H1 (cell line): Measurements from ENCODE around the gene CCDC102A. TPM values are rescaled to one million over a fixed set of nuclear protein-coding genes. Genes with fewer than 3 reads are reported as not detected.
A peak's percentile ranks its signal among the peaks of the same experiment; 100 is the strongest.

Experiments used
- CTCF ChIA-PET: fragments of 300-600 bp; sonication (Branson Sonifier 250); formaldehyde crosslinking; loops from one replicate; lab custom pipeline; 2021; ENCODE audit not compliant: partially characterized antibody; lab: Charles Lee
- POLR2A ChIA-PET: fragments of 300-600 bp; sonication (Branson Sonifier 250); formaldehyde crosslinking; loops from one replicate; lab custom pipeline; 2021; ENCODE audit warnings: inconsistent platforms; ENCODE audit not compliant: partially characterized antibody; lab: Charles Lee
- DNase-seq, 2 experiments: peaks; one replicate each; pipeline versions ENCODE4 v3.0.0 to v3.0.0-alpha.2; 2010 to 2022; ENCODE audit warnings: low spot score in 2 of 2, low read depth in 1 of 2, mixed read lengths in 1 of 2
- FAIRE-seq: peaks from 2 replicates; lab custom pipeline; 2011; peaks lifted over from hg19 to GRCh38; lab: Jason Lieb, UNC
- H2AFZ ChIP-seq: 2 replicates; pipeline ENCODE4 v1.8.1; 2012; ENCODE audit warnings: low read length, inconsistent platforms
- H2AK5ac ChIP-seq: 2 replicates; pipeline ENCODE4 v1.6.1; 2013; ENCODE audit warnings: low read depth, low read length
- H2BK120ac ChIP-seq: replicated peaks from 2 replicates; pipeline ENCODE3; 2013; ENCODE audit warnings: low read depth, low read length, inconsistent platforms
- H2BK12ac ChIP-seq: 2 replicates; pipeline ENCODE4 v1.6.1; 2013; ENCODE audit warnings: low read depth, low read length
- H2BK15ac ChIP-seq: 2 replicates; pipeline ENCODE4 v1.6.1; 2013; ENCODE audit warnings: low read length
- H2BK20ac ChIP-seq: 2 replicates; pipeline ENCODE4 v1.6.1; 2013; ENCODE audit warnings: low read length
- H2BK5ac ChIP-seq: 2 replicates; pipeline ENCODE4 v1.6.1; 2013; ENCODE audit warnings: low read depth, low read length
- H3K14ac ChIP-seq: 2 replicates; pipeline ENCODE4 v1.6.1; 2013; ENCODE audit warnings: inconsistent platforms; ENCODE audit not compliant: insufficient read length
- H3K18ac ChIP-seq: 2 replicates; pipeline ENCODE4 v1.6.1; 2013; ENCODE audit warnings: low read length; ENCODE audit errors: extremely low read depth
- H3K23ac ChIP-seq: 2 replicates; pipeline ENCODE4 v1.6.1; 2013; ENCODE audit warnings: inconsistent platforms; ENCODE audit not compliant: insufficient read length
- H3K23me2 ChIP-seq: 2 replicates; pipeline ENCODE4 v1.6.1; 2013; ENCODE audit warnings: low read depth, low read length
- H3K27ac ChIP-seq: 2 replicates; pipeline ENCODE4 v1.6.1; 2011; ENCODE audit warnings: low read depth, low read length, inconsistent platforms
- H3K27me3 ChIP-seq, 4 experiments: replicated peaks in 1 of 4; 1 replicate in 1 of 4; 2 replicates in 3 of 4; pipeline versions ENCODE4 v1.6.1 to v1.8.1; 2011 to 2013; ENCODE audit warnings: low read length in 3 of 4, mild to moderate bottlenecking in 3 of 4, inconsistent platforms in 2 of 4, mixed read lengths in 2 of 4, moderate library complexity in 1 of 4; ENCODE audit not compliant: control insufficient read depth in 3 of 4, insufficient read depth in 3 of 4; ENCODE audit errors: extremely low read depth in 1 of 4
- H3K36me3 ChIP-seq, 4 experiments: 2 replicates each; pipeline versions ENCODE4 v1.6.1 to v1.8.1; 2011 to 2013; ENCODE audit warnings: mild to moderate bottlenecking in 4 of 4, low read length in 3 of 4, moderate library complexity in 2 of 4, control low read depth in 1 of 4, inconsistent platforms in 1 of 4; ENCODE audit not compliant: insufficient read depth in 4 of 4, control insufficient read depth in 2 of 4
- H3K4ac ChIP-seq: replicated peaks from 2 replicates; pipeline ENCODE3; 2013; ENCODE audit warnings: low read length, low read depth, mixed read lengths, inconsistent platforms; ENCODE audit not compliant: insufficient read length
- H3K4me1 ChIP-seq, 4 experiments: replicated peaks in 1 of 4; 1 replicate in 1 of 4; 2 replicates in 3 of 4; pipeline versions ENCODE4 v1.6.1 to v1.8.1; 2011 to 2013; ENCODE audit warnings: low read length in 3 of 4, inconsistent platforms in 2 of 4, mixed read lengths in 1 of 4; ENCODE audit not compliant: insufficient read depth in 4 of 4, control insufficient read depth in 3 of 4
- H3K4me2 ChIP-seq, 2 experiments: 2 replicates each; pipeline versions ENCODE4 v1.6.1 to v1.8.1; 2011 to 2013; ENCODE audit warnings: low read depth in 2 of 2, low read length in 2 of 2, control low read depth in 1 of 2, inconsistent platforms in 1 of 2, mild to moderate bottlenecking in 1 of 2; ENCODE audit not compliant: insufficient read depth in 1 of 2
- H3K4me3 ChIP-seq, 4 experiments: fragments of 200-600, 300-600 bp in 1 of 4; sonication (generic), shearing (Covaris generic), sonication (Bioruptor Twin) in 1 of 4; 2 replicates each; pipeline versions ENCODE4 v1.5.1 to v1.8.1; 2011 to 2016; ENCODE audit warnings: low read length in 4 of 4, low read depth in 3 of 4, control low read depth in 2 of 4, inconsistent platforms in 2 of 4, mild to moderate bottlenecking in 2 of 4, mixed read lengths in 1 of 4, moderate library complexity in 1 of 4; ENCODE audit not compliant: insufficient read depth in 2 of 4; ENCODE audit errors: extremely low read depth in 1 of 4
- H3K56ac ChIP-seq: replicated peaks from 2 replicates; pipeline ENCODE3; 2013; ENCODE audit warnings: low read depth, mild to moderate bottlenecking, mixed read lengths, low read length, inconsistent platforms; ENCODE audit not compliant: insufficient read length
- H3K79me1 ChIP-seq: 2 replicates; pipeline ENCODE4 v1.6.1; 2013; ENCODE audit warnings: low read depth, low read length, control low read depth
- H3K79me2 ChIP-seq, 2 experiments: 2 replicates each; pipeline versions ENCODE4 v1.6.1 to v1.8.1; 2012 to 2013; ENCODE audit warnings: low read length in 2 of 2, mild to moderate bottlenecking in 2 of 2, inconsistent platforms in 1 of 2; ENCODE audit not compliant: insufficient read depth in 2 of 2, control insufficient read depth in 1 of 2
- H3K9ac ChIP-seq, 4 experiments: replicated peaks in 1 of 4; 1 replicate in 1 of 4; 2 replicates in 3 of 4; pipeline versions ENCODE4 v1.6.1 to v1.8.1; 2011 to 2013; ENCODE audit warnings: low read depth in 3 of 4, low read length in 3 of 4, control low read depth in 2 of 4, mild to moderate bottlenecking in 2 of 4, moderate library complexity in 2 of 4, inconsistent platforms in 1 of 4; ENCODE audit errors: extremely low read depth in 1 of 4
- H3K9me3 ChIP-seq, 2 experiments: 2 replicates each; pipeline versions ENCODE4 v1.6.1 to v1.8.1; 2012 to 2013; ENCODE audit warnings: mild to moderate bottlenecking in 2 of 2, moderate library complexity in 2 of 2, control low read depth in 1 of 2, inconsistent platforms in 1 of 2, low read depth in 1 of 2, low read length in 1 of 2, mixed read lengths in 1 of 2; ENCODE audit not compliant: insufficient read depth in 2 of 2
- H4K20me1 ChIP-seq, 2 experiments: replicated peaks in 1 of 2; 2 replicates each; pipeline versions ENCODE3 to v1.8.1; 2011 to 2013; ENCODE audit warnings: inconsistent platforms in 2 of 2, low read length in 2 of 2, mild to moderate bottlenecking in 1 of 2; ENCODE audit not compliant: insufficient read depth in 2 of 2, control insufficient read depth in 1 of 2
- H4K5ac ChIP-seq: 2 replicates; pipeline ENCODE4 v1.6.1; 2013; ENCODE audit warnings: low read length, low read depth, mixed read lengths, inconsistent platforms; ENCODE audit not compliant: insufficient read length
- H4K8ac ChIP-seq: 2 replicates; pipeline ENCODE4 v1.8.0; 2013; ENCODE audit warnings: mild to moderate bottlenecking, moderate library complexity, low read length, inconsistent platforms; ENCODE audit not compliant: insufficient read depth; ENCODE audit errors: extremely low read depth
- H4K91ac ChIP-seq: replicated peaks from 2 replicates; pipeline ENCODE3; 2013; ENCODE audit warnings: low read length, mixed read lengths, inconsistent platforms; ENCODE audit not compliant: insufficient read length
- BCL11A ChIP-seq, 2 experiments: IDR thresholded peaks; one replicate each; pipeline ENCODE4 v1.6.1; 2011; ENCODE audit warnings: low read depth in 2 of 2, low read length in 2 of 2, mild to moderate bottlenecking in 2 of 2
- FOSL1 ChIP-seq: IDR thresholded peaks from 2 replicates; pipeline ENCODE4 v1.6.1; 2011; ENCODE audit warnings: mild to moderate bottlenecking, low read depth, low read length, moderate library complexity; ENCODE audit not compliant: insufficient read depth
- MAFK ChIP-seq: IDR thresholded peaks from 2 replicates; pipeline ENCODE4 v1.6.1; 2012; ENCODE audit warnings: low read depth, mild to moderate bottlenecking, improper control_type of control experiment, low read length
- POLR2AphosphoS5 ChIP-seq: IDR thresholded peaks from 2 replicates; pipeline ENCODE4 v1.6.1; 2011; ENCODE audit warnings: low read depth, low read length
- POU5F1 ChIP-seq: IDR thresholded peaks from 2 replicates; pipeline ENCODE4 v1.6.1; 2011; ENCODE audit warnings: low read depth, mild to moderate bottlenecking, low read length, moderate library complexity
- RBBP5 ChIP-seq: IDR thresholded peaks from 2 replicates; pipeline ENCODE4 v1.7.1; 2012; ENCODE audit warnings: low read depth, mild to moderate bottlenecking, inconsistent platforms, low read length, moderate library complexity, borderline replicate concordance
- RXRA ChIP-seq: IDR thresholded peaks from 2 replicates; pipeline ENCODE4 v1.6.1; 2011; ENCODE audit warnings: low read depth, mild to moderate bottlenecking, low read length, moderate library complexity; ENCODE audit not compliant: insufficient read depth
- SIRT6 ChIP-seq: IDR thresholded peaks from one replicate; pipeline ENCODE4 v1.7.1; 2012; ENCODE audit warnings: low read length, inconsistent platforms
- SUZ12 ChIP-seq: fragments of 200-600 bp; sonication (generic); IDR thresholded peaks from 2 replicates; pipeline ENCODE4 v1.6.1; 2012; ENCODE audit warnings: mild to moderate bottlenecking, inconsistent platforms, low read length, moderate library complexity, mixed read lengths
- USF2 ChIP-seq: IDR thresholded peaks from 2 replicates; pipeline ENCODE4 v1.6.1; 2011; ENCODE audit warnings: low read length, improper control_type of control experiment
- ZNF274 ChIP-seq: IDR thresholded peaks from 2 replicates; pipeline ENCODE4 v1.7.0; 2012; ENCODE audit warnings: low read length, borderline replicate concordance; ENCODE audit errors: extremely low read depth
- WGBS, 2 experiments: shearing (Covaris generic) in 1 of 2; methylation state at CpG; one replicate each; pipeline versions ENCODE4 v1.1.6 to v1.1.7; 2013 to 2015; ENCODE audit warnings: low lambda C conversion rate in 2 of 2, mixed read lengths in 2 of 2, inconsistent platforms in 1 of 2, low coverage in 1 of 2, missing lambda C conversion rate in 1 of 2; ENCODE audit not compliant: insufficient replicate concordance in 2 of 2, insufficient coverage in 1 of 2, insufficient read length in 1 of 2; ENCODE audit errors: extremely low coverage in 1 of 2, missing lambda C conversion rate in 1 of 2; 5-methylcytosine and 5-hydroxymethylcytosine counted together
- polyA plus RNA-seq, 7 experiments: library from polyadenylated mRNA; depleted of rRNA in 3 of 7; stranded (reverse) in 5 of 7; unstranded in 2 of 7; fragments of >200 nt in 5 of 7; fragments of 200-250 nt in 2 of 7; gene quantifications; 1 replicate in 5 of 7; 2 replicates in 1 of 7; 4 replicates in 1 of 7; pipeline versions ENCODE4 v1.2.1 to v1.2.3, GENCODE V29; 2011 to 2013; ENCODE audit warnings: missing spikeins in 2 of 7, mixed read lengths in 2 of 7
- total RNA-seq: library from RNA; stranded (reverse); fragmentation: NEBNext Ultra II Directional; extraction: Animal tissue kit (Norgen Biotek cat#: 25700); gene quantifications from 2 replicates; pipeline ENCODE4 v1.2.1, GENCODE V29; 2021

The CCDC102A gene
- total and polyA plus RNA-seq, 2 of the 8 experiments (the other 6 are each of a cell fraction or from before 2014, with no cell fraction given) = 4.0 to 7.5 TPM

GRCh38 chr16:57540906-57541753, 4.8 kb upstream of the CCDC102A start:
- H2AFZ ChIP-seq = no peak overlapping the region
- no peak overlapping the region for H3K4me3 ChIP-seq
- H4K20me1 ChIP-seq = peaks cover 0 to 5% of the 10 kb centered on the region in 2 experiments
- H3K23me2 ChIP-seq = peaks cover 4% of the 10 kb centered on the region; the same call in 1 of the 2 replicates
- no peaks in the 10 kb centered on the region for H3K36me3 ChIP-seq
- ChIA-PET CTCF (interaction anchor here (0.8 to 2.5 kb wide), 4 partner anchors 10 to 109 kb away, joined by 3 to 13 read pairs (median 5); no protein-coding TSS in a partner anchor), POLR2A (interaction anchor here (0.9 to 1.2 kb wide), 3 partner anchors 12 to 66 kb away, joined by 3 to 4 read pairs (median 3); no protein-coding TSS in a partner anchor)
- H3K4me2 ChIP-seq = no peak overlapping the region
- H3K18ac ChIP-seq = no peak overlapping the region
- H2BK20ac ChIP-seq = no peak overlapping the region
- no peak overlapping the region for H2BK12ac ChIP-seq
- no peak overlapping the region for H3K14ac ChIP-seq
- H4K8ac ChIP-seq = peak overlapping the region; percentile 28
- DNase-seq (peak in 1 of 2 experiments; percentile 39), FAIRE-seq (no peak)
- H3K23ac ChIP-seq = no peak overlapping the region
- peaks cover 5 to 17% (median 6%) of the 10 kb centered on the region in 4 experiments for H3K4me1 ChIP-seq
- H4K91ac ChIP-seq = no peak overlapping the region
- no peak overlapping the region for H3K56ac ChIP-seq
- 0 out of 2 replicates have a peak overlapping the region, but pooled peaks have one; percentile 46 for H2BK15ac ChIP-seq
- WGBS, 2 experiments = 91% methylated on average over 12 of the region's 12 CpGs; no CpG with 5 or more reads in 1 of the 2 experiments
- no peak overlapping the region for H4K5ac ChIP-seq
- H2BK120ac ChIP-seq = no peak overlapping the region
- H3K9me3 ChIP-seq = no peaks in the 10 kb centered on the region
- no peak overlapping the region for H3K9ac ChIP-seq
- no peaks in the 10 kb centered on the region; the same call in none of the 2 replicates for H3K79me1 ChIP-seq
- H2AK5ac ChIP-seq = no peak overlapping the region
- H3K4ac ChIP-seq = no peak overlapping the region
- no peaks in the 10 kb centered on the region for H3K79me2 ChIP-seq
- peaks cover 0 to 5% (median 2%) of the 10 kb centered on the region in 4 experiments; a peak in 3 of 7 replicates for H3K27me3 ChIP-seq
- H3K27ac ChIP-seq = no peak overlapping the region
- H2BK5ac ChIP-seq = no peak overlapping the region
- TF ChIP-seq POU5F1 (no peak), RBBP5 (no peak), SUZ12 (no peak), BCL11A (IDR thresholded peaks at IDR 0.05; ENCODE audit: low read depth in 2 of 2, low read length in 2 of 2) (no peak), RXRA (no peak), POLR2AphosphoS5 (no peak), SIRT6 (no peak), MAFK (no peak), ZNF274 (no peak), FOSL1 (no peak), USF2 (no peak)
